ENCODE measurements around the gene AURKB.
"Not testable (repeated sequence)": the region's sequence is repeated elsewhere in the genome, so short reads cannot be mapped to it uniquely, and the experiment has no call there.

The AURKB gene

DNA sequence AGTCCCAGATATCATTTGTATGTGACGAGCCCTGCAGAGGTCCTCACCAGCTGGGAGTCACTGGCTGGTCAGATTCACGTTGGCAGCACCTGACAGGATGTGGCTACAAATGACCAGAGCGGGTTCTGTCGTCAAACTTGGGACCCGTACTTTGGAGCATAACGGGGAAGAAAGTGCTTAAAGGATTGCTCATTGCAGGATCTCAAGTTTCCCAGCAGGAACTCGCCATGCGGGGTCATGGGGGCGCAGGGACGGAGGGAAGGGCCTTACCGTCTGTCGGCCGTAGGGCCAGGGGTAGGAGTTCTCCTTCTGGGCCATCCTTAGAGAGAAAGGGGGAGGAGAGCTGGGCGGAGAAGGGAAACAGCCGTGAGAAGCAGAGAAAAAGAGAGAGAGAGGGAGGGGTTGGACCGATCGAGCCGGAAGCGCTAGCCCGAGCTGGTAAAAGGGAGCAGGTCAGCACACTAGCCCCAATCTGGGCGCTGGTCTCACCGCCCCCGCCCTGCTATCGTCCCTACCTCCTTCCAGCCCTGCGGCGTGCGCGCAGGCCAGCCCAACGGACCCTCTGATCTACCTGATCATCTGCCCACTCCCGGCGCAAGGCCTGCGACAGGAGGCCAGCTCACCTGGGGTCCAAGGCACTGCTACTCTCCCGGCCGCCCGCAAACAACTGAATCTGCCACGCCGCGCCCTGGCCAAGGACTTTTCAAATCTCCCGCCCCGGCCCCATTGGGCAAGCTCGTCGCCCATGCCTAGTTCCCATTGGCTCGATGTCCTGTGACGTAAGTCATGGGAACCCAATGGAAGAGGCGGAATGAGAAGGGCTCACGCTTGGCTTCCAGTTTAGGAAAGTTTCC is at the start of gene AURKB:
Gene AURKB, minus strand, starts transcription at position 669 of the 854 bp plus-strand sequence. Its CDS starts 351 bp downstream, at position 318.
- H3K27ac Mint-ChIP-seq = peak within 1 kb of the TSS; percentile 97
- ATAC-seq (replicated peaks) = peak; percentile 97 to 98
- H3K27me3 Mint-ChIP-seq = no peaks in the 10 kb centered on the region
- peaks cover 10 to 24% of the 10 kb centered on the region in 2 donors for H3K4me1 Mint-ChIP-seq
- H3K36me3 Mint-ChIP-seq = no peaks in the 10 kb centered on the region
- no peaks in the 10 kb centered on the region for H3K9me3 Mint-ChIP-seq
- H3K4me3 Mint-ChIP-seq = peak within 1 kb of the TSS; percentile 92 to 94
- peak; percentile 91 for DNase-seq

DNA sequence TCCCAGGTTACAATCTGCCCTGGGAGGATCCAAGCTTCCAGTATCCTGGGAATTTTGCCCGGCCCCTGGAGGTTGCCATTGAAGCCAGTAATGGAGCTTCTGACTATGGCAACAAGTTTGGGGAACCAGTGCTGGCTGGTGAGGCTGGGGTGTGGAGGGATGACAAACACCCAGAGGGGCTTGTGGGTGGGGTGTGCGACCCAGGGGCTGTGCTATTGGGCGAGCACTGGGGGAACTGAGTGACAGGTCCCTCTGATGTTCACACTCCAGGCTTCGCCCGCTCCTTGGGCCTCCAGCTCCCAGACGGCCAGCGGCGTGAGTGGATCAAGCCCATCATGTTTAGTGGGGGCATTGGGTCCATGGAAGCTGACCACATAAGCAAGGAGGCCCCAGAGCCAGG is 47.4 kb upstream of the AURKB start:
- no peaks in the 10 kb centered on the region for H3K9me3 Mint-ChIP-seq
- ATAC-seq (replicated peaks) (no peak), DNase-seq (no peak)
- peaks cover 56% of the 10 kb centered on the region in 2 donors for H3K36me3 Mint-ChIP-seq
- H3K4me1 Mint-ChIP-seq = no peaks in the 10 kb centered on the region
- H3K4me3 Mint-ChIP-seq = no peak overlapping the region
- H3K27me3 Mint-ChIP-seq = no peaks in the 10 kb centered on the region
- no peak overlapping the region for H3K27ac Mint-ChIP-seq

DNA sequence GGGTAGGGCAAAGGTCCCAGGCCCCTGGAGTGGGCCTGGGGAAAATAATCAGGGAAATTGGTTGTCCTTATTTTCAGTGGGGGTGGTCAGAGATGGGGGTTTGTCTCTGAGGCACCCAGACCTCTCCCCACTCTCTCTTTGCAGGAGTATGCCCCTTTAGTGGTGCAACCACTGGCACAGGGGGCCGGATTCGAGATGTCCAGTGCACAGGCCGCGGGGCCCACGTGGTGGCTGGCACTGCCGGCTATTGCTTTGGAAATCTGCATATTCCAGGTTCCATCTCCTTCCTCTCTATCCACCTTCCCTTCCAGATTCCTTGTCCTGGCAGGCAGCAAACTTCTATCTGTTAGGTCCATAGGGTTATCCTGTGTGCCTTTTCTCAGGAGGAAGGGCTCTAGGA is 46.3 kb upstream of the AURKB start:
- ATAC-seq (replicated peaks) (no peak), DNase-seq (no peak)
- Mint-ChIP-seq H3K27me3 (no peaks in the 10 kb centered on the region), H3K4me3 (no peak overlapping the region), H3K27ac (no peak overlapping the region), H3K36me3 (peaks cover 48 to 50% of the 10 kb centered on the region in 2 donors), H3K4me1 (no peaks in the 10 kb centered on the region), H3K9me3 (no peaks in the 10 kb centered on the region)

DNA sequence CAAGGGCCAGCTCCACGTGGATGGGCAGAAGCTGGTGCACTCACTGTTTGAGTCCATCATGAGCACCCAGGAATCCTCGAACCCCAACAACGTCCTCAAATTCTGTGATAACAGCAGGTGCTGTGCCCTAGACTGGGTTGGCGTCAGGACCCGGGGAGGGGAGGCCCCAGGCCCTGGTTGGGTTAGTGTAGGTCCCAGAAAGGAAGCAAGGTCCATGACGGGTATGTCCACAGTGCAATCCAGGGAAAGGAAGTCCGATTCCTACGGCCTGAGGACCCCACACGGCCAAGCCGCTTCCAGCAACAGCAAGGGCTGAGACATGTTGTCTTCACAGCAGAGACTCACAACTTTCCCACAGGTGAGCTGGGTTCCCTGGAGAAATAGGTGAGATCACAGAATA is 45.9 kb upstream of the AURKB start:
- DNase-seq = no peak
- Mint-ChIP-seq H3K4me1 (no peaks in the 10 kb centered on the region), H3K9me3 (no peaks in the 10 kb centered on the region), H3K27me3 (no peaks in the 10 kb centered on the region), H3K27ac (no peak overlapping the region), H3K36me3 (peaks cover 44 to 46% of the 10 kb centered on the region in 2 donors), H3K4me3 (no peak overlapping the region)
- no peak for ATAC-seq (replicated peaks)

DNA sequence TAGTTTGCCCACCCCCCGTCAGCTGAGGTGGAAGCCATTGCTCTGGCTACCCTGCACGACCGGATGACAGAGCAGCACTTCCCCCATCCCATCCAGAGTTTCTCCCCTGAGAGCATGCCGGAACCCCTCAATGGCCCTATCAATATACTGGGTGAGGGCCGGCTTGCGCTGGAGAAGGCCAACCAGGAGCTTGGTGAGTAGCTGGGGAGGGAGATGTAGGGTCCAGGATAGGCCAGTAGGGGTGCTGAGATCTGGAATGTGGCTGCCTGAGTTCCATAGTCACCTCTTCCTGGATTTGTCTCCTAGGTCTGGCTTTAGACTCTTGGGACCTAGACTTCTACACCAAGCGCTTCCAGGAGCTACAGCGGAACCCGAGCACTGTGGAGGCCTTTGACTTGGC is 45.1 kb upstream of the AURKB start:
- no peak for ATAC-seq (replicated peaks)
- no peak overlapping the region for H3K4me3 Mint-ChIP-seq
- H3K36me3 Mint-ChIP-seq = peaks cover 40 to 41% of the 10 kb centered on the region in 2 donors
- peaks cover 3 to 4% of the 10 kb centered on the region in 2 donors for H3K4me1 Mint-ChIP-seq
- no peak overlapping the region for H3K27ac Mint-ChIP-seq
- no peak for DNase-seq
- H3K27me3 Mint-ChIP-seq = no peaks in the 10 kb centered on the region
- no peaks in the 10 kb centered on the region for H3K9me3 Mint-ChIP-seq

DNA sequence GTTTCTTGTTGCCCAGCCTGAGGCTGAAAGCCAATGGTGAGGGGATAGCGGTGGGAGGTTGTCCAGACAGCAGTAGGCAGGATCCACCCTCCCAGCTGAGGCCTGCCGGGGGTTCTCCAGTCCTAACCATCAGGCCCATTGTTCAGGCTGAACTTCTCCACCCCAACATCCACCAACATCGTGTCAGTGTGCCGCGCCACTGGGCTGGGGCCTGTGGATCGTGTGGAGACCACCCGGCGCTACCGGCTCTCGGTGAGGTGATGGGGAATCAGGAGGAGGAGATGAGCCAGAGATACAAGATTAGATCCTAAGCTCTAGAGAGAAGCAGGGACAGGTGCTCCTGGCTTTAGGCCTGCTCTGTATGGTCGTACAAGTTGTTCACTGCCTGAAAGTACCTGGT is 44.5 kb upstream of the AURKB start:
- no peaks in the 10 kb centered on the region for H3K9me3 Mint-ChIP-seq
- no peaks in the 10 kb centered on the region for H3K27me3 Mint-ChIP-seq
- H3K4me1 Mint-ChIP-seq = peaks cover 9 to 10% of the 10 kb centered on the region in 2 donors
- H3K27ac Mint-ChIP-seq = no peak overlapping the region
- no peak for ATAC-seq (replicated peaks)
- peaks cover 44% of the 10 kb centered on the region in 2 donors for H3K36me3 Mint-ChIP-seq
- no peak overlapping the region for H3K4me3 Mint-ChIP-seq
- no peak for DNase-seq

DNA sequence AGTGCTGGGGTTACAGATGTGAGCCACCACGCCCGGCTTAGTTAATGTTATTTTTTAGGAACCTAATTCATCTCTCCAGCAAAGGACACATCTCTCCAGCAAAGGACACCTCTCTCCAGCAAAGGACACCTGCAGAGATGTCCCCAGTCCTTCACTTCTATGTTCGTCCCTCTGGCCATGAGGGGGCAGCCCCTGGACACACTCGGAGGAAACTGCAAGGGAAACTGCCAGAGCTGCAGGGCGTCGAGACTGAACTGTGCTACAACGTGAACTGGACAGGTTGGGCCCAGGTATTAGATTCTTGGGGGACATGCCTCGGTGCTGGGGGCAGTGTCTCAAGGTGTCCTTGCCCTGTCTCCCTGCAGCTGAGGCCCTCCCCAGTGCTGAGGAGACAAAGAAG is 43.4 kb upstream of the AURKB start:
- DNase-seq = no peak
- H3K27me3 Mint-ChIP-seq = no peaks in the 10 kb centered on the region
- H3K4me1 Mint-ChIP-seq = peaks cover 12 to 18% of the 10 kb centered on the region in 2 donors
- peak overlapping the region; percentile 56 for H3K27ac Mint-ChIP-seq
- no peaks in the 10 kb centered on the region for H3K9me3 Mint-ChIP-seq
- ATAC-seq (replicated peaks) = no peak
- H3K36me3 Mint-ChIP-seq = peaks cover 41 to 47% of the 10 kb centered on the region in 2 donors
- H3K4me3 Mint-ChIP-seq = no peak overlapping the region

DNA sequence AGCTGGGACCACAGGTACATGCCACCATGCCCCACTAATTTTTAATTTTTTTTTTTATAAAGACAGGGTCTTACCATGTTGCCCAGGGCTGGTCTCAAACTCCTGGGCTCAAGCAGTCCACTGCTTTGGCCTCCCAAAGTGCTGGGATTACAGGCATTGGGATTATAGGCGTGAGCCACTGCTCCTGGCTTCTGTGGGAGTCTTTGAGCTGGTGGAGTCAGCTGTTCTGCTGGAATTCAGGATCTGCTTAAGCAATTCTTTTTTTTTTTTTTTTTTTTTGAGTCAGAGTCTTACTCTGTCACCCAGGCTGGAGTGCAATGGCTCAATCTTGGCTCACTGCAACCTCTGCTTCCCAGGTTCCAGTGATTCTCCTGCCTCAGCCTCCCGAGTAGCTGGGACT is 41.0 kb upstream of the AURKB start:
- not testable (repeated sequence) for H3K27me3 Mint-ChIP-seq

DNA sequence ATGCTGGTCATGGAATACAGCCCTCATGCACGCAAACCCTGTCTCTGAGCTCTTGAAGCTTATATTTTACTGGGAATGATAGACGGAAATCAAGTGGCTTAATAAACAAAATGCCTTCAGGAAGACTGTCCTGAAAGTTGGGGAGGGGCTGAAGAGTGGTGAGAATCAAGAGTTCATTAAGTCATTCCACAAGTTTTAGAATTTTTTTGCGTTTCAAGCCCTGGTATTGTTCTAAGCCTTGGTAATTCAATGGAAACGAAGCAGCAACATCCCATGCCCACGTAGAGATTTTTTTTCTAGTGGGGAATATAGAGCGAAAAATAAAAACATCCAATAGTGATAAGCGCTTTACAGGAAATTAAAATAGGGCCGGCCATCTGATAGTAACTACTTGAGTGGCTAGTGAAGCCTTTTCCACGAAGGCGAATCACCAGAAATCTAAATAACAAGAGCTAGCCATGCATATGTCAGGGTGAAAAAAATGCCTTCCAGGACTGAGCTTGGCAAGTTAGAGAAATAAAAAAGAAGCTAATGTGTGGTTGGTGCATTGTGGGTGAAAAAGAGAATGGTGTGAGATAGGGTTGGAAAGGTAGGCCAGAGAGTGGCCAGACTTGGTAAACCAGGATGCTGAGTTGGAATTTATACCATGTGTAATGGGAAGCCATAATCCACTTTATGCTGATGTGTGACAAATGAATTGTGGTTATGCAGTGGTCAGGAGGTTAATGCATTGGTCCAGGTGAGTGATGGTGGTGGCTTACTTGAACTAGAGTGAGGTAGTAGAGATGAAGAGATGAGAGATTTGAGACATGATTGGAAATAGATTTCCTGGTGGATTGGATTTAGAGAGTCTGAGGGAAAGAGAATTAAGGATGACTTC is 39.5 kb upstream of the AURKB start:
- peaks cover 30 to 32% of the 10 kb centered on the region in 2 donors for H3K36me3 Mint-ChIP-seq
- peak overlapping the region; percentile 91 to 98 for H3K4me3 Mint-ChIP-seq
- peak overlapping the region; percentile 99 for H3K27ac Mint-ChIP-seq
- DNase-seq = no peak
- H3K9me3 Mint-ChIP-seq = no peaks in the 10 kb centered on the region
- H3K4me1 Mint-ChIP-seq = peaks cover 27 to 49% of the 10 kb centered on the region in 2 donors
- ATAC-seq (replicated peaks) = no peak
- H3K27me3 Mint-ChIP-seq = no peaks in the 10 kb centered on the region

More for the DNA sequence above, 41.0 kb upstream of the AURKB start:
- not testable (repeated sequence) for H3K27ac Mint-ChIP-seq; H3K9me3 Mint-ChIP-seq; H3K4me3 Mint-ChIP-seq; DNase-seq; ATAC-seq (replicated peaks)
- H3K4me1 Mint-ChIP-seq = peaks cover 14 to 33% of the 10 kb centered on the region in 2 donors
- peaks cover 33 to 37% of the 10 kb centered on the region in 2 donors for H3K36me3 Mint-ChIP-seq

DNA sequence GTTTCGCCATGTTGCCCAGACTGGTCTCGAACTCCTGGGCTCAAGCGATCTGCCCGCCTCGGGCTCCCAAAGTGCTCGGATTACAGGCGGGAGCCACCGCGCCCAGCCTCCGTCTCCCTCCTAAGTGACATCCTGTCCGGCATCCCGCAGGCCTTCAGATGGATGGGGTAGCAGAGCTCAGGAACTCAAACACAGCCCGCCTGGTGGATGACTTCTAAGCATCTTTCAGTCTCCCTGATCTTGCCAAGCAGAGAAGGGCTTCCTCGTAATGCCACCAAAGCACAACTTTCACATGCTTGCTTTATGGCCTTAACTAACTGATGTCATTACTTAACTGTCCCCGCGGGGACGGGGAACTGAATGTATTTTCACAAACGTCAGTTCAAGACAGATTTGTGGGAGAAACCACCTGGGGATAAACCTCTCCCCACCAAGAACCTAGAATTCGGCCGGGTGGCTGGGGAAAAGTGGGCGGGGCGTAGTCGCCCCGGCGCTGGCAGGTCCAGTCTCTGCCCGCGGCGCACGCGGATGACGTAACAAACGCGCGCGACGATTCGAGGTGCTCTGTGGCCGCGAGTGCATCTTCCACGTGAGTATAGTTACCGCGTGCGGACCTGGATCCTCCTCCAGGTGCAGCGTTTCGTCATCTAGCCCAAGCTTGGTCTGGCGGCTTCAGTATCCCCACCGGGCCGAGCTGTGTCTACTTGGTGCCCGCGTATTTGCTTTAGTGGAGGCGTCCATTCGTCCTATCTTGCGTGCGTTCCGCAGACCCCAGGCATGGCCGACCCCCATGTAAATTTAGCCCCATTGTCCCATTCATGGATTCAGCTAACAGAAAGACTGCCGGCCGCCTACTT is 38.6 kb upstream of the AURKB start, which contains the start of gene PFAS:
Gene PFAS, plus strand, starts transcription at position 539 of the 857 bp plus-strand sequence. CDS start 4,649 bp downstream, outside the sequence.
- H3K36me3 Mint-ChIP-seq = peaks cover 31 to 34% of the 10 kb centered on the region in 2 donors
- no peaks in the 10 kb centered on the region for H3K27me3 Mint-ChIP-seq
- ATAC-seq (replicated peaks) (peak; percentile 54 to 61), DNase-seq (peak; percentile 98)
- peaks cover 30 to 58% of the 10 kb centered on the region in 2 donors for H3K4me1 Mint-ChIP-seq
- no peaks in the 10 kb centered on the region for H3K9me3 Mint-ChIP-seq
- H3K4me3 Mint-ChIP-seq = peak within 1 kb of the TSS; percentile 91 to 98
- H3K27ac Mint-ChIP-seq = peak within 1 kb of the TSS; percentile 99

DNA sequence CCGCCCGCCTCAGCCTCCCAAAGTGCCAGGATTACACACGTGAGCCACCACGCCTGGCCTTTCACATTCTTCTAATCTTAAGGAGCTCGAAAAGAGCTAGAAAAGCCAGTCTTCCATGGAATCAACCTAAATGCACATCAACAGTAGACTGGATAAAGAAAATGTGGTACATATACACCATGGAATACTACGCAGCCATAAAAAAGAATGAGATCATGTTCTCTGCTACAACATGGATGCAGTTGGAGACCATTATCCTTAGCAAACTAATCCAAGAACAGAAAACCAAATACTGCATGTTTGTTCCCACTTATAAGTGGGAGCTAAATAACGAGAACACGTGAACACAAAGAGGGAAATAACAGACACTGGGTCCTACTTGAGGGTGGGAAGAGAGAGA is 34.4 kb upstream of the AURKB start:
- Mint-ChIP-seq H3K36me3 (peaks cover 35 to 36% of the 10 kb centered on the region in 2 donors), H3K9me3 (no peaks in the 10 kb centered on the region), H3K4me3 (no peak overlapping the region), H3K4me1 (peaks cover 30 to 50% of the 10 kb centered on the region in 2 donors), H3K27me3 (no peaks in the 10 kb centered on the region), H3K27ac (peak overlapping the region; percentile 16)
- no peak for DNase-seq
- no peak for ATAC-seq (replicated peaks)

DNA sequence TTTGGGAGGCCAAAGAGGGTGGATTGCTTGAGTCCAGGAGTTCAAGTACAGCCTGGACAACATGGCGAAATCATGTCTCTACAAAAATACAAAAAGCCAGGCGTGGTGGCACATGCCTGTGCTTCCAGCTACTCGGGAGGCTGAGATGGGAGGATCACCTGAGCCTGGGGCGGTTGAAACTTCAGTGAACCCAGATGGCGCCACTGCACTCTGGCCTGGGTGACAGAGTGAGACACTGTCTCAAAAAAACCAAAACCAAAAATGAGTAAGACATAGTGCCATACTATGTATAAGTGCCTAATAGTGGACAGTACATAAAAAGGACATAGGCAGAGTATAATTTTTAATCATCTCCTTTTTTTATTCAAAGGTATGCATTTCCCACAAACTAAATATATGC is 33.5 kb upstream of the AURKB start:
- Mint-ChIP-seq H3K4me3 (no peak overlapping the region), H3K27ac (no peak overlapping the region), H3K36me3 (peaks cover 34 to 36% of the 10 kb centered on the region in 2 donors), H3K27me3 (no peaks in the 10 kb centered on the region), H3K9me3 (no peaks in the 10 kb centered on the region), H3K4me1 (peaks cover 27 to 44% of the 10 kb centered on the region in 2 donors)
- no peak for ATAC-seq (replicated peaks)
- DNase-seq = no peak

DNA sequence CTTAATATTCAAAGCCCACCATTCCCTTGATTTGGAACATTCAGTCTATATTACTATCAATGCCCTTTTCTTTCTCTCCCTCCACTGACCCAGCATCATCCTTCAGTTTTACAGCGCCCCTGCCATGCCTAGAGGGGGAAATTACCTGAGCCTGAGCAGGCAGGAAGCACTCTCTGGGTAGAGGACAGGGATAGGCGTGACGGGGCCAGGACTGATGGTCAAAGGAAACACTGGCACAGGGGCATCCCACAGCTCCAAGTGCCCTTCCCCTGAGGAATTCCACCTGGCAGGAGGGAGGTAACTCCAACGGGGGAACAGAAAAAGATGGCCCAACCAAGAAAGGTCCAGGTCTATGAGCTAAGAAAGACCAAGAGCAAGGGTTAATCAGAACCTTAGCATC is 27.5 kb upstream of the AURKB start:
- Mint-ChIP-seq H3K4me1 (peaks cover 17 to 27% of the 10 kb centered on the region in 2 donors), H3K4me3 (no peak overlapping the region), H3K27ac (no peak overlapping the region), H3K9me3 (no peaks in the 10 kb centered on the region), H3K27me3 (no peaks in the 10 kb centered on the region), H3K36me3 (peaks cover 56 to 61% of the 10 kb centered on the region in 2 donors)
- ATAC-seq (replicated peaks) = no peak
- DNase-seq = no peak
